HEK293T (cell line): ENCODE data around the gene AGPAT4.

Experiments
- CTCF ChIA-PET: fragments of 350-600 bp; formaldehyde crosslinking; extraction: SDS; loops from one replicate; lab custom pipeline; 2021; ENCODE audit warnings: antibody characterized with exemption, inconsistent platforms; lab: Yijun Ruan, JAX
- POLR2A ChIA-PET: fragments of 350-600 bp; formaldehyde crosslinking; extraction: SDS; loops from one replicate; lab custom pipeline; 2020; ENCODE audit warnings: antibody characterized with exemption, inconsistent platforms; lab: Yijun Ruan, JAX
- DNase-seq: peaks from one replicate; pipeline ENCODE4 v3.0.0; 2012; ENCODE audit warnings: mixed read lengths; ENCODE audit errors: extremely low spot score
- ARNT ChIP-seq: fragments of 450-650 bp; IDR thresholded peaks from 2 replicates; pipeline ENCODE4 v1.6.1; 2017; ENCODE audit warnings: mild to moderate bottlenecking
- BHLHE40 ChIP-seq: fragments of 450-650 bp; IDR thresholded peaks from 2 replicates; pipeline ENCODE4 v1.6.1; 2016; ENCODE audit warnings: mild to moderate bottlenecking, moderate library complexity, borderline replicate concordance
- CTBP1 ChIP-seq: fragments of 450-650 bp; IDR thresholded peaks from 2 replicates; pipeline ENCODE4 v1.6.1; 2016; ENCODE audit warnings: borderline replicate concordance
- ELF4 ChIP-seq: fragments of 450-650 bp; IDR thresholded peaks from 2 replicates; pipeline ENCODE4 v1.6.1; 2017; ENCODE audit warnings: antibody characterized with exemption
- FOXA1 ChIP-seq: fragments of 450-650 bp; IDR thresholded peaks from 2 replicates; pipeline ENCODE4 v1.6.1; 2016; ENCODE audit warnings: mild to moderate bottlenecking
- FOXK2 ChIP-seq: fragments of 450-650 bp; IDR thresholded peaks from 2 replicates; pipeline ENCODE4 v1.6.1; 2016; ENCODE audit warnings: mild to moderate bottlenecking
- FOXM1 ChIP-seq: fragments of 450-650 bp; IDR thresholded peaks from 2 replicates; pipeline ENCODE4 v1.6.1; 2017; ENCODE audit warnings: mild to moderate bottlenecking, borderline replicate concordance
- HDGF ChIP-seq: fragments of 450-650 bp; IDR thresholded peaks from 2 replicates; pipeline ENCODE4 v1.6.1; 2017; ENCODE audit warnings: antibody characterized with exemption, borderline replicate concordance
- L3MBTL2 ChIP-seq: fragments of 450-650 bp; conservative IDR thresholded peaks from 2 replicates; pipeline ENCODE4 v1.6.1; 2016; ENCODE audit warnings: mild to moderate bottlenecking
- LEF1 ChIP-seq: fragments of 450-650 bp; IDR thresholded peaks from 2 replicates; pipeline ENCODE4 v1.6.1; 2017; ENCODE audit warnings: mild to moderate bottlenecking, borderline replicate concordance
- NFRKB ChIP-seq: fragments of 450-650 bp; IDR thresholded peaks from 2 replicates; pipeline ENCODE4 v1.6.1; 2016; ENCODE audit warnings: mild to moderate bottlenecking, moderate library complexity
- PKNOX1 ChIP-seq: fragments of 450-650 bp; IDR thresholded peaks from 2 replicates; pipeline ENCODE4 v1.6.1; 2016
- SP1 ChIP-seq: fragments of 450-650 bp; IDR thresholded peaks from 2 replicates; pipeline ENCODE4 v1.6.1; 2017
- SUZ12 ChIP-seq: fragments of 450-650 bp; IDR thresholded peaks from 2 replicates; pipeline ENCODE4 v1.6.1; 2016; ENCODE audit warnings: mild to moderate bottlenecking
- TARDBP ChIP-seq: fragments of 450-650 bp; IDR thresholded peaks from 2 replicates; pipeline ENCODE4 v1.6.1; 2016
- ZNF384 ChIP-seq: fragments of 450-650 bp; IDR thresholded peaks from 2 replicates; pipeline ENCODE4 v1.6.1; 2016

Gene AGPAT4

GRCh38 chr6:161082215-161082614 is 191.6 kb downstream of the AGPAT4 start:
- no peak for DNase-seq
- POLR2A ChIA-PET, result no interaction called here
- CTCF ChIA-PET, result no interaction called here
- TF ChIP-seq LEF1 (no peak), FOXK2 (no peak), HDGF (no peak)

DNA sequence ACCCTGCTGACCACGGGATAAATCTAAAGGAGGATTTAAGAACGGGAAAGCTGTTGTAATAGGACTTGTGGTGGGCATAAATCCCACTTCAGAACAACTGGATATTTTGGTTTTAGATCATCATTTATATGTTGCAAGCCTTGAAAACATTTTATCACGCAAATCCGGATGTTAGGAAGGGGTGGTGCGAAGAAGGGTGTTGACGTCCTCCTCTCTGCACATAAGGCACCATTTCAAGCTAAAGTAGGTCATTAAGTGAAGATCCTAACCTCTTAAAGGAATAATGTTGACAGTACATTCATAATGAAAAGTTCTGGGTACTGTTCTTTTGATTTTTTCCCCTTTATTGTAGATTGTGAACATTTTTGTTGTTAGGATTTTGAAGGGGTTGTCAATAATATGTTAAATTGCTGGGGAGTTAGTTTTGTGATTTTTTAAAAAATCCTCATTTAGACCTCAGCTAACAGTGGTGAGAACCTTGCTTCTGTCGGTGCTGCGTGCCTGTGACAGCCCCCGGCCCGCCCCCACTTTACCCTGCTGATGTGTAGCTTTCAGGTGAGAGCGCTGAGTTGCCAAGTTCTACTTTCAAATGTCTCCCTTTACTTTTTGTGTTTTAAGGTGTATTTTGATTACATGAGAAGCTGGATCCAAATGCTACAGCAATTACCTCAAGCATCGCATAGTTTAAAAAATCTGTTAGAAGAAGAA is 193.4 kb downstream of the AGPAT4 start:
- POLR2A ChIA-PET, result no interaction called here

More for the DNA sequence above, 193.4 kb downstream of the AGPAT4 start:
- TF ChIP-seq BHLHE40, result no peak
- TF ChIP-seq SP1, result no peak
- no peak for TF ChIP-seq FOXA1
- TF ChIP-seq ZNF384, result no peak
- TF ChIP-seq SUZ12, result no peak
- no peak for TF ChIP-seq HDGF
- TF ChIP-seq CTBP1, result no peak
- no peak for TF ChIP-seq PKNOX1
- TF ChIP-seq ARNT, result no peak
- TF ChIP-seq ELF4, result no peak
- no peak for TF ChIP-seq FOXK2
- no peak for TF ChIP-seq LEF1
- TF ChIP-seq TARDBP, result no peak
- TF ChIP-seq NFRKB, result no peak
- no peak for TF ChIP-seq FOXM1
- no peak for TF ChIP-seq L3MBTL2
- DNase-seq, result no peak
- CTCF ChIA-PET, result no interaction called here
